22Rv1 (cell line): Measurements from ENCODE around the gene SLIT3.

ENCODE experiments used
- CTCF ChIP-seq: fragments of 450-650 bp; IDR thresholded peaks from 2 replicates; pipeline ENCODE4 v1.5.1; 2017; ENCODE audit warnings: mild to moderate bottlenecking
- ZFX ChIP-seq: fragments of 450-650 bp; IDR thresholded peaks from 2 replicates; pipeline ENCODE4 v1.6.1; 2017; ENCODE audit warnings: antibody characterized with exemption, borderline replicate concordance

GRCh38 chr5:169024421-169024820 is 276.5 kb downstream of the SLIT3 start:
- no peak for TF ChIP-seq CTCF
- no peak for TF ChIP-seq ZFX
